CD4-positive, alpha-beta memory T cell (primary cell): ENCODE results near the gene CDHR5. TPM values are rescaled to one million over a fixed set of nuclear protein-coding genes. Genes with fewer than 3 reads are reported as not detected.

Experiments used
- CTCF ChIA-PET: fragments of 350-600 bp; sonication (Branson Sonifier 250); formaldehyde crosslinking; loops from one replicate; lab custom pipeline; 2021; ENCODE audit warnings: inconsistent platforms; ENCODE audit not compliant: partially characterized antibody; lab: Charles Lee
- POLR2A ChIA-PET: fragments of 350-600 bp; sonication (Branson Sonifier 250); formaldehyde crosslinking; loops from one replicate; lab custom pipeline; 2021; ENCODE audit not compliant: partially characterized antibody; lab: Charles Lee
- DNase-seq, 5 donors: peaks; one replicate each; pipeline versions ENCODE4 v3.0.0 to v3.0.0-alpha.2; 2020 to 2022; ENCODE audit warnings: mixed read lengths in 1 of 5
- H3K27ac ChIP-seq: one replicate; pipeline ENCODE4 v1.7.0; 2013; ENCODE audit warnings: low read depth, low read length
- H3K27me3 ChIP-seq: 2 replicates; pipeline ENCODE4 v1.7.0; 2013; ENCODE audit warnings: mild to moderate bottlenecking, low read length, moderate library complexity; ENCODE audit not compliant: insufficient read depth
- H3K36me3 ChIP-seq: 2 replicates; pipeline ENCODE4 v1.7.0; 2013; ENCODE audit warnings: mild to moderate bottlenecking, low read length, moderate library complexity; ENCODE audit not compliant: insufficient read depth
- H3K4me1 ChIP-seq: 2 replicates; pipeline ENCODE4 v1.7.0; 2013; ENCODE audit warnings: mild to moderate bottlenecking, low read length, moderate library complexity; ENCODE audit not compliant: insufficient read depth
- H3K4me3 ChIP-seq, 2 donors: one replicate each; pipeline ENCODE4 v1.7.0; 2013; ENCODE audit warnings: low read length in 2 of 2, mild to moderate bottlenecking in 1 of 2
- H3K9me3 ChIP-seq, 2 donors: one replicate each; pipeline ENCODE4 v1.7.0; 2013; ENCODE audit warnings: low read length in 2 of 2, control low read depth in 1 of 2; ENCODE audit not compliant: control insufficient read depth in 1 of 2
- H3K27ac Mint-ChIP-seq, 7 donors: one replicate each; pipeline ENCODE4 v1.8.0; 2020 to 2021; ENCODE audit warnings: mixed read lengths in 7 of 7, mild to moderate bottlenecking in 6 of 7, inconsistent platforms in 3 of 7, moderate library complexity in 3 of 7
- H3K27me3 Mint-ChIP-seq, 2 donors: one replicate each; pipeline ENCODE4 v1.8.0; 2020 to 2021; ENCODE audit warnings: mixed read lengths in 2 of 2
- H3K36me3 Mint-ChIP-seq, 2 donors: one replicate each; pipeline ENCODE4 v1.8.0; 2020 to 2021; ENCODE audit warnings: mixed read lengths in 2 of 2, inconsistent platforms in 1 of 2, mild to moderate bottlenecking in 1 of 2
- H3K4me1 Mint-ChIP-seq, 4 donors: one replicate each; pipeline ENCODE4 v1.8.0; 2020 to 2021; ENCODE audit warnings: mixed read lengths in 4 of 4, mild to moderate bottlenecking in 1 of 4
- H3K4me3 Mint-ChIP-seq, 8 donors: one replicate each; pipeline ENCODE4 v1.8.0; 2020 to 2021; ENCODE audit warnings: mixed read lengths in 8 of 8, mild to moderate bottlenecking in 7 of 8, moderate library complexity in 6 of 8, inconsistent platforms in 3 of 8
- H3K9me3 Mint-ChIP-seq, 8 donors: one replicate each; pipeline ENCODE4 v1.8.0; 2020 to 2021; ENCODE audit warnings: mixed read lengths in 8 of 8, mild to moderate bottlenecking in 5 of 8, inconsistent platforms in 3 of 8, moderate library complexity in 1 of 8
- intact Hi-C: fragments of 100-400 bp; cut with micrococcal nuclease; formaldehyde crosslinking; loops from one replicate; pipeline ENCODE4 v1.15.1; 2023
- polyA plus RNA-seq, 2 donors: library from polyadenylated mRNA; unstranded; fragments of 300-500 nt; fragmentation: Illumina TruSeq; gene quantifications; one replicate each; pipeline ENCODE4 v1.2.3, GENCODE V29; 2021
- total RNA-seq, 2 experiments: library from RNA; stranded (reverse); gene quantifications; one replicate each; pipeline ENCODE4 v1.2.3, GENCODE V29; 2021

The CDHR5 gene
- total and polyA plus RNA-seq, 4 experiments from 2014 or later: not detected

GRCh38 chr11:587978-588380, 36.8 kb downstream of the CDHR5 start:
- peak overlapping the region; percentile 41 for H3K27ac ChIP-seq
- H3K36me3 Mint-ChIP-seq: peaks cover 26 to 59% of the 10 kb centered on the region in 2 donors
- peak overlapping the region; percentile 91 to 99 (median 98) for H3K27ac Mint-ChIP-seq
- CTCF ChIA-PET: interaction anchor here (1.6 kb wide), 1 partner anchor 12 kb away, joined by 4 read pairs; the partner anchor contains the start of gene PHRF1
- H3K4me3 Mint-ChIP-seq: peak overlapping the region in 7 of 8 donors; percentile 59 to 77 (median 70)
- peak; percentile 61 to 94 (median 71) for DNase-seq
- intact Hi-C loops: loop anchor here (1.0 kb wide), 1 partner anchor 12 kb away; the partner anchor contains the start of gene PHRF1
- H3K4me1 Mint-ChIP-seq: peaks cover 12 to 25% (median 16%) of the 10 kb centered on the region in 4 donors
- no peaks in the 10 kb centered on the region for H3K27me3 Mint-ChIP-seq
- peaks cover 21% of the 10 kb centered on the region for H3K4me1 ChIP-seq
- peaks cover 0 to 4% (median 0%) of the 10 kb centered on the region in 8 donors for H3K9me3 Mint-ChIP-seq
- no peak overlapping the region for H3K4me3 ChIP-seq
- peaks cover 57% of the 10 kb centered on the region for H3K36me3 ChIP-seq
- H3K9me3 ChIP-seq: no peaks in the 10 kb centered on the region
- H3K27me3 ChIP-seq: no peaks in the 10 kb centered on the region
- POLR2A ChIA-PET: interaction anchor here (0.7 to 2.3 kb wide), 8 partner anchors 10 to 108 kb away, joined by 3 to 18 read pairs (median 5); partner anchors contain the start of genes PHRF1 and TMEM80

GRCh38 chr11:587546-587945, 37.2 kb downstream of the CDHR5 start:
- Histone ChIP-seq H3K4me1 (peaks cover 21% of the 10 kb centered on the region), H3K27me3 (no peaks in the 10 kb centered on the region), H3K9me3 (no peaks in the 10 kb centered on the region), H3K4me3 (no peak overlapping the region), H3K27ac (peak overlapping the region; percentile 41), H3K36me3 (peaks cover 53% of the 10 kb centered on the region)
- POLR2A ChIA-PET: interaction anchor here (0.7 to 2.3 kb wide), 8 partner anchors 10 to 108 kb away, joined by 3 to 18 read pairs (median 5); partner anchors contain the start of genes PHRF1 and TMEM80
- Mint-ChIP-seq H3K9me3 (peaks cover 0 to 4% (median 0%) of the 10 kb centered on the region in 8 donors), H3K27me3 (no peaks in the 10 kb centered on the region), H3K4me1 (peaks cover 12 to 25% (median 16%) of the 10 kb centered on the region in 4 donors), H3K27ac (peak overlapping the region; percentile 91 to 99 (median 98)), H3K36me3 (peaks cover 24 to 55% of the 10 kb centered on the region in 2 donors), H3K4me3 (peak overlapping the region in 4 of 8 donors; percentile 44 to 76 (median 70))
- CTCF ChIA-PET: interaction anchor here (1.6 kb wide), 1 partner anchor 12 kb away, joined by 4 read pairs; the partner anchor contains the start of gene PHRF1
- DNase-seq: no peak
- intact Hi-C loops: no loop called here

DNA sequence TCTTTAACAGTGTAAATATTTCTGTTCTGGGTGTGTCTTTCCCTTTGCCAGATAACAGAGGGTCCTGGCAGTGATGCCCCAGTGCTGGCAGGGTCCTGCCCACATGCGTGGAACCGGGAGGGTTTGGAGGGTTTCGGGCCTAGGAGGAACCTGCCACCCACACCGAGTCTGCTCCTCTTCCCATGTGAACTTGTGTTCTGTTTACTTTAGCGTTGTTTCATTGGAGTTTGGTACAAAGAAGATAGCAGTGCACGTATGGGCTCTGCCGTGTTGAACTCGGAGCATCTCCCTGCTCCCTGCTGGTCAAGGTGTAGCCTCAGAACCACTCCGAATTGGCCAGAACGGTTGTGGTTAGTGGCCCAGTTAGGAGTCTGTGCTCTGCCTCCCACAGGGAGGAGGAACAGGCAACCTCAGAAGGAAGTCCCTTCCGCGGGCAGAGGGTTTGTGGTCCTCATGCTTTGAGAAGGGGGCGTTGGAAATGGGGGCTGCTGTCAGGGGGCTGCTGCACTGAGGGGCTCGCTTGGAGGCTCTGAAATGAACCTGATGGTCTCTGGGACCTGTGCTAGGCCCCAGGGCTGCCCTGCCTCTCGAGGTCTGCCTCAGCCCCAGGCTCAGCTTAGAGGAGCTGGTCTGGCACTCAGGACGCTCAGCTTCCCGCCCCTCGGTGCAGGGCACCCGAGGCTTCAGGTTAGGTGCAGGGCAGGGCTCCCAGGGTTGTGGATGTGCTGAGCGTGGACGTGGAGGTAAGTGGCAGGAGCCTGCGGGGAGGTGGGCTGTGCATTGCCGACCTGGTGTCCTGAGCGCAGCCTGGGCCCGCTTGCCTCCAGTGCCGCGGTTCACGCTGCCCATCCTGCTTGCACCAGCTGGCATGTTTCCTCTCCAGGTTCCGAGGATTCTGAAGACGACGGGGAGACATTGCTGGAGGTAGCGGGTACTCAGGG, 38.1 kb downstream of the CDHR5 start:
- H3K9me3 ChIP-seq: no peaks in the 10 kb centered on the region
- H3K36me3 ChIP-seq: peaks cover 53% of the 10 kb centered on the region
- peaks cover 21% of the 10 kb centered on the region for H3K4me1 ChIP-seq
- H3K4me3 ChIP-seq: no peak overlapping the region
- H3K9me3 Mint-ChIP-seq: peaks cover 0 to 4% (median 0%) of the 10 kb centered on the region in 8 donors
- no peaks in the 10 kb centered on the region for H3K27me3 Mint-ChIP-seq
- H3K27ac ChIP-seq: peak overlapping the region; percentile 41
- peak overlapping the region in 1 of 8 donors; percentile 12 for H3K4me3 Mint-ChIP-seq
- POLR2A ChIA-PET: interaction anchor here (0.7 to 2.2 kb wide), 7 partner anchors 11 to 109 kb away, joined by 3 to 18 read pairs (median 5); partner anchors contain the start of genes PHRF1 and TMEM80
- peak overlapping the region in 6 of 7 donors; percentile 42 to 98 (median 60) for H3K27ac Mint-ChIP-seq
- H3K27me3 ChIP-seq: no peaks in the 10 kb centered on the region
- DNase-seq: peak in 1 of 5 donors; percentile 2
- CTCF ChIA-PET: no interaction called here
- intact Hi-C loops: no loop called here
- H3K4me1 Mint-ChIP-seq: peaks cover 12 to 29% (median 17%) of the 10 kb centered on the region in 4 donors
- peaks cover 23 to 53% of the 10 kb centered on the region in 2 donors for H3K36me3 Mint-ChIP-seq

DNA sequence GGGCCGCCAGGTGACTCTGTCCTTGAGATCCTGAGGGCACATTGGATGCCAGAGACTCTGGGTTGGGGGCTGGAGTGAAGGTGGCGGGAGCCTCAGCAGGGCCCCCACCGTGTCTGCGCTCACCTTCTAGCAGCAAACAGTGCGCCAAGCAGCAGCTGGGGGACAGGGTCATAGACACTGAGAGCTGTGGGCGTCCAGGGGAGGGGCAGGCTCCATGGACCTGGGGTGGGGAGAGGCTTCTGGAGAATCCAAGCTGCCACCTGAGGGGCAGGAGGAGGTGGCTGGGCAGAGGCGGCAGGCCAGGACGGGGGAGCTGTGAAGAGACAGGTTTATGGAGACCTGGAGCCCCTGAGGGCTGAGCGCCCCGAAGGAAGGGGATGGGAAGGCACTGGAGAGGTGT, 40.5 kb downstream of the CDHR5 start:
- peak in 1 of 5 donors; percentile 34 for DNase-seq
- no peaks in the 10 kb centered on the region for H3K27me3 ChIP-seq
- H3K4me1 ChIP-seq: peaks cover 33% of the 10 kb centered on the region
- peaks cover 35% of the 10 kb centered on the region for H3K36me3 ChIP-seq
- peaks cover 17 to 39% of the 10 kb centered on the region in 2 donors for H3K36me3 Mint-ChIP-seq
- CTCF ChIA-PET: no interaction called here
- H3K4me3 ChIP-seq: no peak overlapping the region
- intact Hi-C loops: no loop called here
- peaks cover 26 to 50% (median 27%) of the 10 kb centered on the region in 4 donors for H3K4me1 Mint-ChIP-seq
- H3K27me3 Mint-ChIP-seq: no peaks in the 10 kb centered on the region
- no peaks in the 10 kb centered on the region for H3K9me3 ChIP-seq
- peaks cover 0 to 2% (median 0%) of the 10 kb centered on the region in 8 donors for H3K9me3 Mint-ChIP-seq
- POLR2A ChIA-PET: interaction anchor here (0.5 to 1.5 kb wide), 2 partner anchors 9 to 72 kb away, joined by 3 to 7 read pairs; partner anchors contain the start of gene PHRF1
- peak overlapping the region in 1 of 7 donors; percentile 12 for H3K27ac Mint-ChIP-seq
- no peak overlapping the region for H3K27ac ChIP-seq
- H3K4me3 Mint-ChIP-seq: no peak overlapping the region

DNA sequence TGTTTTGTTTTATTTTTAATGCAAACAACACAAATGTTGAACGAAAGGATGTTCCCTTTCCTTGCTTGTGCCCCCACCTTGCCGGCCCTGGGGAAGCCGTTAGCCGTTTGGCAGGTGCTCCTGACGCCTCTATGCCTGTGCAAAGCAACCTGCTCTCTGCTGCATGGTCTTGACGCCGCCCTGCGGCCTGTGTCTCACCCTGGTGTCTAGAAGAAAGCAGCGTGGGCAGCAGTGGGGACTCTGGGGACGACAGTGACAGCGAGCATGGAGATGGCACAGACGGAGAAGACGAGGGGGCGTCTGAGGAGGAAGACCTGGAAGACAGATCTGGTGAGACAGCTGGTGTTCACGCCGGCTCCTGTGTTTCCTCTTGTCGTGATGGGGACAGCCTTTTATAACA, 43.0 kb downstream of the CDHR5 start:
- CTCF ChIA-PET: interaction anchor here (0.5 kb wide), 1 partner anchor 167 kb away, joined by 3 read pairs; no protein-coding TSS in a partner anchor
- Mint-ChIP-seq H3K27me3 (no peaks in the 10 kb centered on the region), H3K27ac (no peak overlapping the region), H3K4me1 (peaks cover 29 to 56% (median 35%) of the 10 kb centered on the region in 4 donors), H3K36me3 (peaks cover 7 to 23% of the 10 kb centered on the region in 2 donors), H3K9me3 (peaks cover 0 to 2% (median 0%) of the 10 kb centered on the region in 8 donors), H3K4me3 (peak overlapping the region in 1 of 8 donors; percentile 24)
- Histone ChIP-seq H3K27me3 (no peaks in the 10 kb centered on the region), H3K4me3 (no peak overlapping the region), H3K9me3 (no peaks in the 10 kb centered on the region), H3K27ac (no peak overlapping the region), H3K4me1 (peaks cover 41% of the 10 kb centered on the region), H3K36me3 (peaks cover 25% of the 10 kb centered on the region)
- intact Hi-C loops: no loop called here
- DNase-seq: peak in 1 of 5 donors; percentile 1
- POLR2A ChIA-PET: no interaction called here

GRCh38 chr11:581342-581741, 43.4 kb downstream of the CDHR5 start:
- Mint-ChIP-seq H3K4me1 (peaks cover 28 to 52% (median 34%) of the 10 kb centered on the region in 4 donors), H3K9me3 (peaks cover 0 to under 1% (median 0%) of the 10 kb centered on the region in 8 donors), H3K36me3 (peaks cover 7 to 20% of the 10 kb centered on the region in 2 donors), H3K27ac (peak overlapping the region in 2 of 7 donors; percentile 29 to 30), H3K27me3 (no peaks in the 10 kb centered on the region), H3K4me3 (peak overlapping the region in 3 of 8 donors; percentile 2 to 18 (median 9))
- Histone ChIP-seq H3K27ac (no peak overlapping the region), H3K4me1 (peaks cover 37% of the 10 kb centered on the region), H3K27me3 (no peaks in the 10 kb centered on the region), H3K4me3 (no peak overlapping the region), H3K36me3 (peaks cover 21% of the 10 kb centered on the region), H3K9me3 (no peaks in the 10 kb centered on the region)
- no peak for DNase-seq
- ChIA-PET CTCF (interaction anchor here (0.5 kb wide), 1 partner anchor 168 kb away, joined by 3 read pairs; no protein-coding TSS in a partner anchor), POLR2A (no interaction called here)
- intact Hi-C loops: no loop called here
